Renal cortex interstitium (tissue), 11 donors: ENCODE data around the gene C1QTNF8. TPM values are rescaled to one million over a fixed set of nuclear protein-coding genes. Genes with fewer than 3 reads are reported as not detected.

ENCODE experiments used
- DNase-seq, 11 donors: peaks; one replicate each; pipeline ENCODE4 v3.0.0-alpha.2; 2013; ENCODE audit warnings: low read depth in 9 of 11, low spot score in 4 of 11; ENCODE audit errors: extremely low read depth in 1 of 11
- polyA plus RNA-seq, 3 donors: library from polyadenylated mRNA; unstranded; fragments of 120-200 nt; gene quantifications; one replicate each; pipeline ENCODE4 v1.2.1, GENCODE V29; 2013; ENCODE audit not compliant: insufficient read length in 3 of 3

Gene C1QTNF8
- polyA plus RNA-seq, 3 donors: not detected

DNA sequence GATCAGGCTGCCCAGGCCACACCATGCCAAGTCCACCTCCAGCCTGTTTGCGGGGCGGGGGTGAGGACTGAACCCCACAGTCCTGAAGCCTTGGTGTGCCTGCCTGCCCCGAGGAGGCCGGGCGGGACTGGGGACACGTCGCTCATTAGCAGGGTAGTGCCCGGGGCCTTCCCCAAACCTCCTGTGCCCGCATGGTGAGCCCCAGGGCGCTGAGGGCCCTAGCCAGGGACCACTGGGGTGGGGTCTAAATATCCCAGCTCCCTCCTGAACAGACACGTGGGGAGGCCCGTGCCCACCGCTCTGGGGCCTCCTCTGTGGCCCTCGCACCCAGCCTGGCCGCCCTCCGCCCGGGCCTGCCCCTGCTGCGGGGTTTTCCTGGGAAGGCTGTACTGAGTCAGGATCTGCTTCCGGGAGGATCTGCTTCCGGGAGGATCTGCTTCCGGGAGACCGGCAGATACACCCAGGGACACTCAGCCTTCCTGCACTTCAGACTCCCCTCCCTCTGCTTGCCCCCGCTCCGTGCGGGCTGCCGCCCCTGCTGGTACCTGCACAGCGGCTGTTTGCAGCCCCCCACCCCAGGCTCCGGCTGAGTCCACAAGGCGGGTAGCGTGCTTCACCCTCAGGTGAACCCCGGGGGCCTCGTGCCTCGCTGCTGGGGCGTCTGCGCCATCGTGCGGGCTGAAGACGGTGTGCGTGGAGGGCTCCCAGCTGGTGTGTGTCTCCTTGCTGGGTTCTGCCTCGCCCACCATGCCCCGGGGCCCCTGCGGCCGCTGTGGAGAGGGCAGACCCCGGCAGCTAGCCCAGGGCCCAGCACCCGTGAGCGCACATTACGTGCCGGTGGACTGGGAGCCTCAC, 33.3 kb upstream of the C1QTNF8 start:
- DNase-seq: no peak

GRCh38 chr16:1127971-1128715, 32.1 kb upstream of the C1QTNF8 start:
- DNase-seq: no peak

DNA sequence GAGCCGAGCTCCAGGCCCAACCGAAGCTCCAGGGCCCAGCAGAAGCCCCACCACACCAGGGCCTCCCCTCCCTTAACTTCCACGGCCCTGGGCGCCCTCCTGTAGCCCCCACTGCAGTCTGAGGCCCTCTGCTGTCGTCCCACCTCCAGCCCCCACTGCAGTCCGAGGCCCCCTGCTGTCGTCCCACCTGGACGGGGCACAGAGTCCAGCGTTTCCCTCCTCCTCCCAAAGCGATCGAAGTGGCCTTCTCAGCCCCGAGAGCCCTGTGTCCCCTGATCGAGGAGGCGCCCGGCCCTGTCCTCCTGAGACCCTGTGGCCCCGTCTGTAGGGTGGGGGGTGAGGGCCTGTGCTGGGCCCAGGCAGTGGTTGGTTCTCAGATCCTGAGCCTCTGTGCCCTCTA, 31.1 kb upstream of the C1QTNF8 start:
- no peak for DNase-seq

DNA sequence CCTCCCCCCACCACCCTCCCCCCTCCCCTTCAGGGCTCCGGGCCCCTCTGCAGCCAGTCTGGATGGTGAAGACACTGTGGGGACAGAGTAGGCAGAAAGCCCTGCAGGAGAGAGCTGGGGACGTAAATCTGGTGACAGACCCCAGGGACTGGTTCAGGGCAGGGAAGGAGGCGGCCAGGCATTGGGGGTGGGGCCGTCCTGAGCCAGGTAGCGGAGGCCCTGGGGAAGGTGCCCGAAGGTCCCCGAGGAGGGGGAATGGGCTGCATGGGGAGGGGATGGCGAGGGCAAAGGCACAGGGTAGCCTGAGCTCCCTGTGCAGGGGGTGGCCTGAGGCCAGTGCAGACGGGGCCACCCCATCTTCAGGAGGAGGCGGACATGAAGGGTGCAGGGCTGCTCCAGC, 30.5 kb upstream of the C1QTNF8 start:
- no peak for DNase-seq

- DNase-seq: no peak
Measured at GRCh38 chr16:1126044-1126443, 30.0 kb upstream of the C1QTNF8 start.

DNA sequence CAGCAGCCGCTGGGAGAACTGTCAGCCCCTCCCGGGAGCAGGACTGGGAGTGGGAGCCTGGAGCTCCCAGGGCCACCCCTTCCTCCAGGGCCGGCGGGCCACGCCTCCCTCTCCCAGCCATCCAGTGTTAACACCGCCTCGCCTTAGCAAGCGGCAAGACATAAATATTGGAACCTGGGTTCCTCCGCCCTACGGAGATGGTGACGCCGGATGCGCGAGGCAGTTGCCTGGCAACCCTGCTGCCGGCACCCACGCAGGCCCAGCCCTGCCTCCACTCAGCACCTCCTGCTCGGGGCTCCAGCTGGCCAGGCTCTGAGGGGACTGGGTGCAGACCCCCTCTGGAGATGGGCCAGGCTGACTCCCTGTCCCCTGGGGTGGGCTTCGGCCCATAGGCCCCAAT, 29.4 kb upstream of the C1QTNF8 start:
- peak in 8 of 11 donors; percentile 56 to 72 (median 70) for DNase-seq

GRCh38 chr16:1124795-1125194, 28.8 kb upstream of the C1QTNF8 start:
- DNase-seq: no peak

GRCh38 chr16:1124291-1124690, 28.2 kb upstream of the C1QTNF8 start:
- no peak for DNase-seq

DNA sequence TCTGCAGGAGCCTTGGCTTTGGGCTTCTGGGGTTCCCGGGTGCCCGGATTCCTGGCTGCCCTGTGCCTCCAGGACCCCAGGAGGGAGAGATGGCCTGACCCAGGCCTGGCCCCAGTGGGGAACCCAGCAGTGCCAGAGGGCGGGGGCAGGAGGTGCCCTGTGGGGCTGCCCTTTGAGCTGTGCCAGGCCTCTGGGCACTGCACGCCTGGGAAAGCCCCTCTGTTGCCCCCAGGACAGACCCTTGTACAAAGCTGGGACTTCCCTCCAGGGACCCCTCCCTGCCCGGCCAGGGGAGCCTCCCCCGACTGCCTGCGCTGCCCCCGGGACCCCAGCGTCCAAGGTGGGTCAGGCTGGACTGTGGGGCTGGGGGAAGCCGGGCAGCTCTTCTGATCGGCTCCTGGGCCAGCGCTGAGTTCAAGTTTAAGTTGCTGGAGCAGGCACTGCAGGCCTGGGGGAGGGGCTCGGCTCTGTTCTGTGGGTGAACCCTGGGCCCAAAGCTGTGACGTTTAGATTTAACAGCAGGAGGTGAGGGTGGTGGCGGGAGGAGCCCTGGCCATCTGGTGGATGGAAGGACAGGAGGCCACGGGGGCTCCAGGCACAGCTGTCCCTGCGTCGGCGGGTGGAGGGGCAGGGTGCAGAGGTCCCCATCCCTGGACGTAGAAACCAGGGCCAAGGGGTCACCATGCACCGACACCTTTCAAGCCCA, 27.6 kb upstream of the C1QTNF8 start:
- DNase-seq: no peak

DNA sequence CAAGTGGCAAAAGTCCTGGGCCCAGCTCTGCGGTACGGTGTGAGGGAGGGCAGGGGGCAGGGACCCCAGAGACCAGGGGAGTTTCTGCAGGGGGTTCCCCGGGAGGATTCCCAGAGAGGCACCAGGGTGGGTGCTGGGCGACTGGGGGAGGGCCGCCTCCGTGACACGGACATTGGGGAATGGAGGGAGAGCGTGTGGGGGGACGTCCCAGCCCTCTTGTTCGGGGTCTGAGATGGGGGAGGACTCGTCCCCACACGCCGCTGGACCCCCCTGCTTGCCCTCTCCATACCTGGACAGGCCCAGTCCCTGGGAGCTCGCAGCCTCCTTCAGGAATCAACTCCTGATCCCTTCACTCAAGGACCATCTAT, 26.3 kb upstream of the C1QTNF8 start:
- DNase-seq: no peak

- DNase-seq: no peak
Measured at GRCh38 chr16:1121601-1122397, 25.8 kb upstream of the C1QTNF8 start.

DNA sequence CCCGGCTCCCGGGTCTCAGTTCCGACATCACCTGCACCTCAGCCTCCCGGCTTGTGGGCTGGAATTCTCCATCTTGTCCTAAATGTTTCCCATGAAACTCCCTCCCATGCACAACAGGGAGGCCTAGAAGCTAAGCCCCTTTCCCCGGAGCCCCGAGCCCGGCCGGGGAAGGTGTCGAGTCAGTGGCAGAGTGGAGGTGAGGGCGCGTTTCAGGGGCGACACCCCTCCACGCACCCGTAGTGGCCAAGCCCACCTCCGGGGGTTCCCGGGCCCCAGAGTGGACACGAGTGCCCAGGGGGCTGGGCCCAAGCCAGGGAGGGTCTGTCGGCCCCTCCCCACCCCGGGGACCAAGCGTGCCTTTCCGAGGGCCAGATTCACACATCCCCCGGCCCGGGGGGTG, 25.0 kb upstream of the C1QTNF8 start:
- DNase-seq: no peak

DNA sequence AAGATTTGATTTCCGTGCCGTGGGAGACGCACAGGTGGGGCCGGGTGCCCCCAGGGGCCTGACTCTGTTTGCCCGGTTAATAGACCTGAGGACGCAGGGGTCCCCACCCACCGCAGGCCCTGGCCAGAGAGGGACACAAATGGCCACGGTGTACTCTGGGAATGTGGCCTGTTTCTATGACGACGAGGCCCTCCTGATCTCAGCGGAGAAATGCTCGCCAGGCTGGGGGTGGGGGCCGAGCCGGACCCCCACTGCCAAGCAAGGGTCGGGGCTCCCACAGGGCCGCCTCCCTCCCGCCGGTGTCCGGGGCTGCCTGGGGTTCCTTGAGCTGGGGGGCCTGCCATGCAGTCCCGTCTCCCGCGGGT, 24.5 kb upstream of the C1QTNF8 start:
- DNase-seq: no peak

GRCh38 chr16:1119766-1120576, 23.9 kb upstream of the C1QTNF8 start:
- DNase-seq: no peak

GRCh38 chr16:1119129-1119528, 23.1 kb upstream of the C1QTNF8 start:
- DNase-seq: no peak

- no peak for DNase-seq
Measured at GRCh38 chr16:1117926-1118325, 21.9 kb upstream of the C1QTNF8 start.

GRCh38 chr16:1117176-1117900, 21.3 kb upstream of the C1QTNF8 start:
- no peak for DNase-seq

DNA sequence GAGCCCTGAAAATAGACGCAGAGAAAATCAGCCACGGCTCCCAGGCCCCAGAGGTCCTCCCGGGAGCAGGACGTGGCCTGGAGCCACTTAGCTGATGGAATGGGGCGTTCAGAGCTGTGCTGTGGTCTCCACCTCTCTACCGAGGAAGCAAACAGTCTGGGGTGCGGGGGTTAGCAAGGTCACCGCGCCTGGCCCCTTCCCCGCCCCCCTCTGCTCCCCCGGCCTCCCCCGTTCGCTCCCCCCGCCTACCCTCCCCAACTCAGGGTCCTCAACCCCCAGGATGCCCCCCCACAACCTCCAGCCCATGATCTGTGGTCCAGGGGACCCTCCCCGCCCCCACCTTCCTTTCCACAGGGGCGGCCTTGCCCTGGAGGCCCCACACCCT, 20.6 kb upstream of the C1QTNF8 start:
- DNase-seq: no peak
